ENCODE results near the gene UBE2J2.

GRCh38 chr1:1250786-1251284 lies 22.8 kb downstream of the UBE2J2 start:
- TF ChIP-seq CTCF (IDR thresholded peaks at IDR 0.05): no peak
- no peak for TF ChIP-seq POLR2A (IDR thresholded peaks at IDR 0.05)
